B cell (primary cell): Measurements from ENCODE around the gene SHMT2. TPM values are rescaled to one million over a fixed set of nuclear protein-coding genes. Genes with fewer than 3 reads are reported as not detected.

Source experiments
- ATAC-seq: fragments of 200-7000 bp; cut with Tn5 transposase; one replicate; pipeline ENCODE4 v1.10.0; 2021; ENCODE audit warnings: low read depth, mild to moderate bottlenecking, moderate number of reproducible peaks, moderate library complexity
- CTCF ChIA-PET: fragments of 350-600 bp; sonication (Branson Sonifier 250); formaldehyde crosslinking; loops from one replicate; lab custom pipeline; 2021; ENCODE audit warnings: antibody characterized with exemption, inconsistent platforms; lab: Charles Lee
- POLR2A ChIA-PET: fragments of 350-600 bp; sonication (Branson Sonifier 250); formaldehyde crosslinking; loops from one replicate; lab custom pipeline; 2021; ENCODE audit warnings: antibody characterized with exemption; lab: Charles Lee
- DNase-seq: peaks from one replicate; pipeline ENCODE4 v3.0.0; 2013
- H2AFZ ChIP-seq: 2 replicates; pipeline ENCODE4 v1.6.1; 2012; ENCODE audit warnings: mild to moderate bottlenecking, low read depth, low read length; ENCODE audit not compliant: insufficient read depth, poor library complexity, severe bottlenecking
- H3K27ac ChIP-seq, 2 donors: 1 replicate in 1 of 2; 2 replicates in 1 of 2; pipeline ENCODE4 v1.5.1; 2012 to 2013; ENCODE audit warnings: low read length in 2 of 2, mild to moderate bottlenecking in 2 of 2, moderate library complexity in 1 of 2
- H3K27me3 ChIP-seq, 4 experiments: fragments of 200-600 bp in 1 of 4; sonication (generic) in 1 of 4; replicated peaks in 1 of 4; 1 replicate in 2 of 4; 2 replicates in 2 of 4; pipeline versions ENCODE4 v1.6.1 to v1.7.0; 2013 to 2016; ENCODE audit warnings: low read length in 3 of 4, mild to moderate bottlenecking in 2 of 4, mixed read lengths in 1 of 4, moderate library complexity in 1 of 4; ENCODE audit not compliant: insufficient read depth in 4 of 4, control insufficient read depth in 3 of 4; ENCODE audit errors: control extremely low read depth in 1 of 4
- H3K36me3 ChIP-seq, 2 experiments: replicated peaks in 1 of 2; 1 replicate in 1 of 2; 2 replicates in 1 of 2; pipeline versions ENCODE4 v1.6.1 to v1.7.1; 2013; ENCODE audit warnings: low read length in 1 of 2; ENCODE audit not compliant: insufficient read depth in 2 of 2, control insufficient read depth in 1 of 2; ENCODE audit errors: control extremely low read depth in 1 of 2, extremely low read depth in 1 of 2
- H3K4me1 ChIP-seq, 2 donors: fragments of 200-600 bp in 1 of 2; sonication (generic) in 1 of 2; 1 replicate in 1 of 2; 2 replicates in 1 of 2; pipeline versions ENCODE4 v1.5.1 to v1.6.1; 2013 to 2017; ENCODE audit warnings: low read length in 2 of 2; ENCODE audit not compliant: control insufficient read depth in 2 of 2, insufficient read depth in 2 of 2
- H3K4me2 ChIP-seq: replicated peaks from 2 replicates; pipeline ENCODE3; 2012; ENCODE audit warnings: mild to moderate bottlenecking, low read depth, low read length; ENCODE audit not compliant: poor library complexity, severe bottlenecking
- H3K4me3 ChIP-seq, 5 experiments: fragments of 200-600 bp in 1 of 5; sonication (generic) in 1 of 5; 1 replicate in 3 of 5; 2 replicates in 2 of 5; pipeline versions ENCODE4 v1.5.1 to v1.7.0; 2011 to 2016; ENCODE audit warnings: low read length in 4 of 5, mild to moderate bottlenecking in 4 of 5, low read depth in 2 of 5, control low read depth in 1 of 5, moderate library complexity in 1 of 5; ENCODE audit not compliant: insufficient read depth in 1 of 5; ENCODE audit errors: control extremely low read depth in 1 of 5, extremely low read depth in 1 of 5
- H3K79me2 ChIP-seq: fragments of 200-600 bp; sonication (generic); one replicate; pipeline ENCODE4 v1.6.0; 2016; ENCODE audit warnings: low read length; ENCODE audit not compliant: control insufficient read depth, insufficient read depth
- H3K9ac ChIP-seq: fragments of 200-600 bp; sonication (generic); 2 replicates; pipeline ENCODE4 v1.6.1; 2017; ENCODE audit warnings: mild to moderate bottlenecking, low read length, moderate library complexity
- H3K9me3 ChIP-seq, 3 donors: one replicate each; pipeline versions ENCODE4 v1.6.1 to v1.7.1; 2013; ENCODE audit warnings: low read length in 2 of 3; ENCODE audit not compliant: control insufficient read depth in 2 of 3, insufficient read depth in 1 of 3; ENCODE audit errors: control extremely low read depth in 1 of 3
- H4K20me1 ChIP-seq: 2 replicates; pipeline ENCODE4 v1.6.0; 2012; ENCODE audit warnings: mild to moderate bottlenecking, low read length; ENCODE audit not compliant: insufficient read depth, control insufficient read depth, poor library complexity, severe bottlenecking
- H3K27ac Mint-ChIP-seq: one replicate; pipeline ENCODE4 v1.8.0; 2021; ENCODE audit warnings: mixed read lengths
- H3K27me3 Mint-ChIP-seq: one replicate; pipeline ENCODE4 v1.8.0; 2021; ENCODE audit warnings: mixed read lengths
- H3K4me1 Mint-ChIP-seq: one replicate; pipeline ENCODE4 v1.8.0; 2021; ENCODE audit warnings: mixed read lengths
- H3K4me3 Mint-ChIP-seq: one replicate; pipeline ENCODE4 v1.8.0; 2021; ENCODE audit warnings: mixed read lengths
- H3K9me3 Mint-ChIP-seq: one replicate; pipeline ENCODE4 v1.8.0; 2022; ENCODE audit warnings: mixed read lengths; ENCODE audit not compliant: insufficient read depth
- CTCF ChIP-seq: fragments of 200-600 bp; IDR thresholded peaks from one replicate; pipeline ENCODE4 v1.8.0; 2022; ENCODE audit warnings: antibody characterized with exemption, mild to moderate bottlenecking
- EZH2 ChIP-seq: IDR thresholded peaks from 2 replicates; pipeline ENCODE4 v1.6.1; 2012; ENCODE audit warnings: borderline replicate concordance, low read depth, mild to moderate bottlenecking, moderate library complexity, low read length; ENCODE audit not compliant: insufficient read depth, poor library complexity, severe bottlenecking
- WGBS: methylation state at CpG from one replicate; pipeline ENCODE4 v1.1.5; 2013; ENCODE audit warnings: missing lambda C conversion rate; ENCODE audit not compliant: insufficient coverage; 5-methylcytosine and 5-hydroxymethylcytosine counted together
- intact Hi-C: fragments of 100-400 bp; cut with micrococcal nuclease; formaldehyde crosslinking; loops from one replicate; pipeline ENCODE4 v1.10.0; 2022
- polyA plus RNA-seq: library from polyadenylated mRNA; depleted of rRNA; stranded (reverse); fragments of >200 nt; gene quantifications from 2 replicates; pipeline ENCODE4 v1.2.3, GENCODE V29; 2012
- total RNA-seq, 2 donors: library from RNA; stranded (reverse); fragments of 120-200 nt in 1 of 2; gene quantifications; 1 replicate in 1 of 2; 2 replicates in 1 of 2; pipeline versions ENCODE4 v1.2.3 to v1.2.4, GENCODE V29; 2013 to 2022

The SHMT2 gene
- total and polyA plus RNA-seq, 2 donors (not counting 1 experiment from before 2014, with no cell fraction given) = 166 to 236 TPM

- no peak for ATAC-seq
- H3K9ac ChIP-seq = no peak overlapping the region
- no peaks in the 10 kb centered on the region for H3K9me3 ChIP-seq
- no peak overlapping the region for H3K27ac ChIP-seq
- DNase-seq = no peak
- Mint-ChIP-seq H3K27ac (no peak overlapping the region), H3K4me3 (no peak overlapping the region), H3K4me1 (peaks cover 7% of the 10 kb centered on the region), H3K9me3 (no peaks in the 10 kb centered on the region), H3K27me3 (no peaks in the 10 kb centered on the region)
- TF ChIP-seq CTCF = no peak
- TF ChIP-seq EZH2 = no peak
- H3K36me3 ChIP-seq = peaks cover 29 to 79% of the 10 kb centered on the region in 2 experiments
- no peak overlapping the region for H3K4me3 ChIP-seq
- ChIA-PET CTCF (interaction anchor here (2.3 to 8.4 kb wide), 2 partner anchors 45 to 194 kb away, joined by 10 to 126 read pairs; partner anchors contain the start of gene INHBE), POLR2A (no interaction called here)
- no peaks in the 10 kb centered on the region for H3K27me3 ChIP-seq
- H2AFZ ChIP-seq = no peak overlapping the region
- H4K20me1 ChIP-seq = no peaks in the 10 kb centered on the region
- no peaks in the 10 kb centered on the region for H3K79me2 ChIP-seq
- intact Hi-C loops = no loop called here
- no peak overlapping the region for H3K4me2 ChIP-seq
- H3K4me1 ChIP-seq = peaks cover 0 to 6% of the 10 kb centered on the region in 2 donors
- 95% methylated on average over 4 of the region's 6 CpGs for WGBS
Observed at GRCh38 chr12:57258977-57259970, 29.8 kb downstream of the SHMT2 start.

DNA sequence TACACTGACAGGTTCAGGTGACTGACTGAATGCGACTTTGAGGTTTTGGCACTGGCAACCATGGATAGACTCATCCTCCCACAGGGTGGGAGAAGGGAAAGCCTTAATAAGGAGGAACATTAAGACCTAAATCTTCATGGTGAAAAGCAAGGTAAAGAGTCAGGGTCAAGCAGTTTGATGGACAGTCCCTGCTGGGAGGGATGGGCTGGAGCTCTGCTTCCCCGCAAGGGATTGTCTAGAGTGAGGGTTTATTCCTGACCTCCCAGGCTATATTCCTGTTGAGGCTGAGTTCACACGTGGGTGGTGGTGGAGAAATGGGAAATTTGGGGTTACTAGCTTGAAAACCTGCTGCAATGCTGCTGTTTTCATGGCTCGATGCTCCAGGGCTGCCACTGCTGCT lies 30.9 kb downstream of the SHMT2 start:
- ATAC-seq (no peak), DNase-seq (no peak)
- intact Hi-C loops = no loop called here
- Histone ChIP-seq H3K27ac (no peak overlapping the region), H3K9ac (no peak overlapping the region), H4K20me1 (no peaks in the 10 kb centered on the region), H3K4me2 (no peak overlapping the region), H3K4me3 (no peak overlapping the region), H3K79me2 (no peaks in the 10 kb centered on the region), H3K27me3 (no peaks in the 10 kb centered on the region), H3K4me1 (peaks cover 0 to 6% of the 10 kb centered on the region in 2 donors), H3K9me3 (no peaks in the 10 kb centered on the region), H3K36me3 (peaks cover 32 to 72% of the 10 kb centered on the region in 2 experiments), H2AFZ (no peak overlapping the region)
- no peak overlapping the region for H3K4me3 Mint-ChIP-seq
- no peak overlapping the region for H3K27ac Mint-ChIP-seq
- TF ChIP-seq EZH2 = no peak
- TF ChIP-seq CTCF = no peak
- WGBS = 98% methylated on average over 4 of the region's 4 CpGs
- H3K4me1 Mint-ChIP-seq = peaks cover 9% of the 10 kb centered on the region
- no peaks in the 10 kb centered on the region for H3K9me3 Mint-ChIP-seq
- CTCF ChIA-PET = interaction anchor here (2.3 to 8.4 kb wide), 2 partner anchors 46 to 193 kb away, joined by 10 to 126 read pairs; partner anchors contain the start of gene INHBE
- no peaks in the 10 kb centered on the region for H3K27me3 Mint-ChIP-seq
- POLR2A ChIA-PET = no interaction called here
